Activated CD4-positive, alpha-beta T cell treated with anti-CD3 and anti-CD28 coated beads for 4 hours (primary cell): Measurements from ENCODE around the gene CZIB.
A peak's percentile ranks its signal among the peaks of the same experiment; 100 is the strongest.
"Not testable (repeated sequence)": the region's sequence is repeated elsewhere in the genome, so short reads cannot be mapped to it uniquely, and the experiment has no call there.

Source experiments
- DNase-seq, 2 donors: peaks; one replicate each; pipeline ENCODE4 v3.0.0-alpha.2; 2020

CZIB gene

GRCh38 chr1:53188099-53188498 lies 32.3 kb downstream of the CZIB start:
- DNase-seq: no peak

GRCh38 chr1:53187401-53187800 lies 33.0 kb downstream of the CZIB start:
- no peak for DNase-seq

- DNase-seq: no peak
Measured at GRCh38 chr1:53186533-53186932, 33.9 kb downstream of the CZIB start.

- not testable (repeated sequence) for DNase-seq
Measured at GRCh38 chr1:53185955-53186297, 34.5 kb downstream of the CZIB start.

- no peak for DNase-seq
Measured at GRCh38 chr1:53183095-53183990, 37.1 kb downstream of the CZIB start.

GRCh38 chr1:53182716-53183094 lies 37.7 kb downstream of the CZIB start:
- no peak for DNase-seq

GRCh38 chr1:53182111-53182593 lies 38.3 kb downstream of the CZIB start:
- DNase-seq: peak; percentile 66 to 78

- DNase-seq: no peak
Measured at GRCh38 chr1:53180951-53181350, 39.5 kb downstream of the CZIB start.

GRCh38 chr1:53180226-53180625 lies 40.2 kb downstream of the CZIB start:
- no peak for DNase-seq

GRCh38 chr1:53176452-53177208 lies 43.8 kb downstream of the CZIB start:
- DNase-seq: no peak

GRCh38 chr1:53174971-53175913 lies 45.2 kb downstream of the CZIB start:
- no peak for DNase-seq

GRCh38 chr1:53172426-53173128 lies 47.9 kb downstream of the CZIB start:
- no peak for DNase-seq

GRCh38 chr1:53166912-53167311 lies 53.5 kb downstream of the CZIB start:
- DNase-seq: no peak

GRCh38 chr1:53166366-53166765 lies 54.1 kb downstream of the CZIB start:
- DNase-seq: no peak

GRCh38 chr1:53165408-53165961 lies 54.9 kb downstream of the CZIB start:
- no peak for DNase-seq
